ENCODE data around the gene TDRD3.
A peak's percentile ranks its signal among the peaks of the same experiment; 100 is the strongest.

TDRD3 gene

GRCh38 chr13:60583911-60584753 lies 187.1 kb downstream of the TDRD3 start:
- peaks cover 0 to 50% of the 10 kb centered on the region in 2 experiments for H3K27me3 ChIP-seq (ENCODE audit: control insufficient read depth in 1 of 2, insufficient read depth in 1 of 2, low read length in 2 of 2)
- no peak overlapping the region for H2BK5ac ChIP-seq (ENCODE audit: low read depth, low read length, poor library complexity, severe bottlenecking)
- peak; percentile 39 for DNase-seq
- H3K4me3 ChIP-seq (ENCODE audit: insufficient read depth in 1 of 2, low read depth in 1 of 2, low read length in 2 of 2): peak overlapping the region in 1 of 2 experiments; percentile 57
- no peaks in the 10 kb centered on the region for H3K79me1 ChIP-seq (replicated peaks; ENCODE audit: low read length, poor library complexity, severe bottlenecking)
- H3K4ac ChIP-seq (ENCODE audit: low read depth in 1 of 2, low read length in 2 of 2): no peak overlapping the region
- no peak overlapping the region for H3K14ac ChIP-seq (ENCODE audit: low read length in 2 of 2)
- H2AFZ ChIP-seq (ENCODE audit: low read depth, low read length): no peak overlapping the region
- H3K27ac ChIP-seq (ENCODE audit: low read length, poor library complexity, severe bottlenecking): no peak overlapping the region
- H3K9me3 ChIP-seq (ENCODE audit: control insufficient read depth, low read length): peaks cover 11% of the 10 kb centered on the region
- H3K23ac ChIP-seq (ENCODE audit: low read length in 2 of 2): no peak overlapping the region
- H4K91ac ChIP-seq (ENCODE audit: low read length): no peak overlapping the region
- no peak overlapping the region for H3K4me2 ChIP-seq (ENCODE audit: low read length, poor library complexity, severe bottlenecking)
- 56% methylated on average over 13 of the region's 15 CpGs for WGBS
- no peak overlapping the region for H2AK5ac ChIP-seq (ENCODE audit: low read length, severe bottlenecking)
- no peak overlapping the region for H3K18ac ChIP-seq (ENCODE audit: low read depth in 1 of 2, low read length in 2 of 2)
- no peak overlapping the region for H4K8ac ChIP-seq (ENCODE audit: low read length)
- H2BK12ac ChIP-seq (ENCODE audit: low read length in 2 of 2): no peak overlapping the region
- H3K9ac ChIP-seq (ENCODE audit: low read length): peak overlapping the region; percentile 80
- H3K4me1 ChIP-seq (ENCODE audit: control insufficient read depth, insufficient read depth, low read depth, low read length): no peaks in the 10 kb centered on the region
- H2BK120ac ChIP-seq (ENCODE audit: low read depth, low read length): no peak overlapping the region
- no peaks in the 10 kb centered on the region for H3K36me3 ChIP-seq (ENCODE audit: control insufficient read depth in 1 of 2, insufficient read depth in 2 of 2, low read depth in 1 of 2, low read length in 2 of 2)
- no peak overlapping the region for H2BK15ac ChIP-seq (ENCODE audit: low read depth, poor library complexity, severe bottlenecking)

- Histone ChIP-seq H3K27ac (ENCODE audit: low read length, poor library complexity, severe bottlenecking) (no peak overlapping the region), H3K18ac (ENCODE audit: low read depth in 1 of 2, low read length in 2 of 2) (no peak overlapping the region), H2BK12ac (ENCODE audit: low read length in 2 of 2) (no peak overlapping the region), H3K36me3 (ENCODE audit: control insufficient read depth in 1 of 2, insufficient read depth in 2 of 2, low read depth in 1 of 2, low read length in 2 of 2) (no peaks in the 10 kb centered on the region), H3K4me2 (ENCODE audit: low read length, poor library complexity, severe bottlenecking) (no peak overlapping the region), H3K4me1 (ENCODE audit: control insufficient read depth, insufficient read depth, low read depth, low read length) (no peaks in the 10 kb centered on the region), H3K14ac (ENCODE audit: low read length in 2 of 2) (no peak overlapping the region), H3K9ac (ENCODE audit: low read length) (peak overlapping the region; percentile 27), H3K27me3 (ENCODE audit: control insufficient read depth in 1 of 2, insufficient read depth in 1 of 2, low read length in 2 of 2) (peaks cover 0 to 54% of the 10 kb centered on the region in 2 experiments), H2AK5ac (ENCODE audit: low read length, severe bottlenecking) (no peak overlapping the region), H3K4me3 (ENCODE audit: insufficient read depth in 1 of 2, low read depth in 1 of 2, low read length in 2 of 2) (peak overlapping the region in 1 of 2 experiments; percentile 46), H3K4ac (ENCODE audit: low read depth in 1 of 2, low read length in 2 of 2) (no peak overlapping the region), H2AFZ (ENCODE audit: low read depth, low read length) (no peak overlapping the region), H4K91ac (ENCODE audit: low read length) (no peak overlapping the region), H2BK15ac (ENCODE audit: low read depth, poor library complexity, severe bottlenecking) (no peak overlapping the region), H3K9me3 (ENCODE audit: control insufficient read depth, low read length) (peaks cover 11% of the 10 kb centered on the region), H4K8ac (ENCODE audit: low read length) (no peak overlapping the region), H2BK5ac (ENCODE audit: low read depth, low read length, poor library complexity, severe bottlenecking) (no peak overlapping the region), H3K79me1 (replicated peaks; ENCODE audit: low read length, poor library complexity, severe bottlenecking) (no peaks in the 10 kb centered on the region), H2BK120ac (ENCODE audit: low read depth, low read length) (no peak overlapping the region), H3K23ac (ENCODE audit: low read length in 2 of 2) (no peak overlapping the region)
- DNase-seq: no peak
- WGBS: 68% methylated on average over 9 of the region's 11 CpGs
Observed at GRCh38 chr13:60584976-60585375, 188.0 kb downstream of the TDRD3 start.

- no peak overlapping the region for H2AK5ac ChIP-seq (ENCODE audit: low read length, severe bottlenecking)
Observed at GRCh38 chr13:60590800-60591747, 194.1 kb downstream of the TDRD3 start.

GRCh38 chr13:60603049-60603448 lies 206.0 kb downstream of the TDRD3 start:
- H3K79me1 ChIP-seq (replicated peaks; ENCODE audit: low read length, poor library complexity, severe bottlenecking): no peaks in the 10 kb centered on the region
- no peak overlapping the region for H4K91ac ChIP-seq (ENCODE audit: low read length)
- 92% methylated on average over 2 of the region's 2 CpGs for WGBS
- no peak overlapping the region for H2AK5ac ChIP-seq (ENCODE audit: low read length, severe bottlenecking)
- no peak overlapping the region for H3K9ac ChIP-seq (ENCODE audit: low read length)
- H3K4me1 ChIP-seq (ENCODE audit: control insufficient read depth, insufficient read depth, low read depth, low read length): no peaks in the 10 kb centered on the region
- H3K14ac ChIP-seq (ENCODE audit: low read length in 2 of 2): no peak overlapping the region
- H3K4ac ChIP-seq (ENCODE audit: low read depth in 1 of 2, low read length in 2 of 2): no peak overlapping the region
- no peak overlapping the region for H3K18ac ChIP-seq (ENCODE audit: low read depth in 1 of 2, low read length in 2 of 2)
- no peak overlapping the region for H3K27ac ChIP-seq (ENCODE audit: low read length, poor library complexity, severe bottlenecking)
- no peaks in the 10 kb centered on the region for H3K36me3 ChIP-seq (ENCODE audit: control insufficient read depth in 1 of 2, insufficient read depth in 2 of 2, low read depth in 1 of 2, low read length in 2 of 2)
- no peak overlapping the region for H2BK5ac ChIP-seq (ENCODE audit: low read depth, low read length, poor library complexity, severe bottlenecking)
- no peak overlapping the region for H2AFZ ChIP-seq (ENCODE audit: low read depth, low read length)
- no peak for DNase-seq
- no peak overlapping the region for H3K23ac ChIP-seq (ENCODE audit: low read length in 2 of 2)
- peaks cover 0 to 75% of the 10 kb centered on the region in 2 experiments for H3K27me3 ChIP-seq (ENCODE audit: control insufficient read depth in 1 of 2, insufficient read depth in 1 of 2, low read length in 2 of 2)
- no peak overlapping the region for H2BK15ac ChIP-seq (ENCODE audit: low read depth, poor library complexity, severe bottlenecking)
- no peak overlapping the region for H4K8ac ChIP-seq (ENCODE audit: low read length)
- H3K4me2 ChIP-seq (ENCODE audit: low read length, poor library complexity, severe bottlenecking): no peak overlapping the region
- H2BK120ac ChIP-seq (ENCODE audit: low read depth, low read length): no peak overlapping the region
- no peak overlapping the region for H3K4me3 ChIP-seq (ENCODE audit: insufficient read depth in 1 of 2, low read depth in 1 of 2, low read length in 2 of 2)
- H2BK12ac ChIP-seq (ENCODE audit: low read length in 2 of 2): no peak overlapping the region
- no peaks in the 10 kb centered on the region for H3K9me3 ChIP-seq (ENCODE audit: control insufficient read depth, low read length)

More at GRCh38 chr13:60590800-60591747, 194.1 kb downstream of the TDRD3 start:
- no peak overlapping the region for H4K8ac ChIP-seq (ENCODE audit: low read length)
- H3K4me1 ChIP-seq (ENCODE audit: control insufficient read depth, insufficient read depth, low read depth, low read length): peaks cover 3% of the 10 kb centered on the region
- H3K9ac ChIP-seq (ENCODE audit: low read length): no peak overlapping the region
- H3K36me3 ChIP-seq (ENCODE audit: control insufficient read depth in 1 of 2, insufficient read depth in 2 of 2, low read depth in 1 of 2, low read length in 2 of 2): no peaks in the 10 kb centered on the region
- H3K14ac ChIP-seq (ENCODE audit: low read length in 2 of 2): no peak overlapping the region
- H4K91ac ChIP-seq (ENCODE audit: low read length): no peak overlapping the region
- H2BK5ac ChIP-seq (ENCODE audit: low read depth, low read length, poor library complexity, severe bottlenecking): no peak overlapping the region
- H3K27ac ChIP-seq (ENCODE audit: low read length, poor library complexity, severe bottlenecking): no peak overlapping the region
- H2BK12ac ChIP-seq (ENCODE audit: low read length in 2 of 2): no peak overlapping the region
- no peak overlapping the region for H3K4me3 ChIP-seq (ENCODE audit: insufficient read depth in 1 of 2, low read depth in 1 of 2, low read length in 2 of 2)
- no peak overlapping the region for H3K18ac ChIP-seq (ENCODE audit: low read depth in 1 of 2, low read length in 2 of 2)
- no peak for DNase-seq
- H2AFZ ChIP-seq (ENCODE audit: low read depth, low read length): no peak overlapping the region
- H3K4me2 ChIP-seq (ENCODE audit: low read length, poor library complexity, severe bottlenecking): no peak overlapping the region
- no peak overlapping the region for H2BK120ac ChIP-seq (ENCODE audit: low read depth, low read length)
- 83% methylated on average over 18 of the region's 18 CpGs for WGBS
- peaks cover 11% of the 10 kb centered on the region for H3K9me3 ChIP-seq (ENCODE audit: control insufficient read depth, low read length)
- H3K23ac ChIP-seq (ENCODE audit: low read length in 2 of 2): no peak overlapping the region
- no peak overlapping the region for H3K4ac ChIP-seq (ENCODE audit: low read depth in 1 of 2, low read length in 2 of 2)
- peaks cover 0 to 92% of the 10 kb centered on the region in 2 experiments for H3K27me3 ChIP-seq (ENCODE audit: control insufficient read depth in 1 of 2, insufficient read depth in 1 of 2, low read length in 2 of 2)
- H2BK15ac ChIP-seq (ENCODE audit: low read depth, poor library complexity, severe bottlenecking): no peak overlapping the region
- no peaks in the 10 kb centered on the region for H3K79me1 ChIP-seq (replicated peaks; ENCODE audit: low read length, poor library complexity, severe bottlenecking)

All from mesenchymal stem cell (in vitro differentiated cells and primary cell).